Measurements from ENCODE around the gene ATXN10. TPM values are rescaled to one million over a fixed set of nuclear protein-coding genes. Genes with fewer than 3 reads are reported as not detected.
"Not testable (repeated sequence)": the region's sequence is repeated elsewhere in the genome, so short reads cannot be mapped to it uniquely, and the experiment has no call there.

The ATXN10 gene
- polyA plus RNA-seq, 3 donors = 40.9 to 64.7 (median 52.3) TPM

- 5 to 10% (median 10%) methylated on average over 32 of the region's 32 CpGs for WGBS, 3 donors
- peak overlapping the region; percentile 69 for H3K27ac ChIP-seq (ENCODE audit: low read depth, low read length)
Observed at GRCh38 chr22:45670981-45671782, 452 bp upstream of the ATXN10 start.

GRCh38 chr22:45672564-45673481, 1.2 kb downstream of the ATXN10 start:
- 16 to 18% (median 16%) methylated on average over 14 of the region's 14 CpGs for WGBS, 3 donors
- no peak overlapping the region for H3K27ac ChIP-seq (ENCODE audit: low read depth, low read length)

- H3K27ac ChIP-seq (ENCODE audit: low read depth, low read length) = no peak overlapping the region
- WGBS, 3 donors = 62 to 85% (median 76%) methylated on average over 10 of the region's 10 CpGs
Observed at GRCh38 chr22:45673482-45674175, 2.0 kb downstream of the ATXN10 start.

- 75 to 96% (median 90%) methylated on average over 4 of the region's 4 CpGs for WGBS, 3 donors
- H3K27ac ChIP-seq (ENCODE audit: low read depth, low read length) = no peak overlapping the region
Observed at GRCh38 chr22:45676024-45676423, 4.4 kb downstream of the ATXN10 start.

GRCh38 chr22:45677063-45677462, 5.4 kb downstream of the ATXN10 start:
- H3K27ac ChIP-seq (ENCODE audit: low read depth, low read length) = no peak overlapping the region
- WGBS, 3 donors = 66 to 91% (median 85%) methylated on average over 1 of the region's 1 CpG

GRCh38 chr22:45678961-45679912, 7.6 kb downstream of the ATXN10 start:
- whole genome bisulfite sequencing, 3 donors = 88 to 92% (median 91%) methylated on average over 9 of the region's 9 CpGs
- no peak overlapping the region for H3K27ac ChIP-seq (ENCODE audit: low read depth, low read length)

GRCh38 chr22:45680932-45681700, 9.5 kb downstream of the ATXN10 start:
- 72 to 75% (median 75%) methylated on average over 5 of the region's 5 CpGs for WGBS, 3 donors
- H3K27ac ChIP-seq (ENCODE audit: low read depth, low read length) = no peak overlapping the region

- H3K27ac ChIP-seq (ENCODE audit: low read depth, low read length) = no peak overlapping the region
- whole genome bisulfite sequencing, 3 donors = 75 to 89% (median 80%) methylated on average over 4 of the region's 4 CpGs
Observed at GRCh38 chr22:45682064-45682463, 10.4 kb downstream of the ATXN10 start.

- H3K27ac ChIP-seq (ENCODE audit: low read depth, low read length) = not testable (repeated sequence)
- WGBS, 3 donors = 93 to 94% (median 94%) methylated on average over 5 of the region's 5 CpGs
Observed at GRCh38 chr22:45682773-45683172, 11.1 kb downstream of the ATXN10 start.

GRCh38 chr22:45683248-45683647, 11.6 kb downstream of the ATXN10 start:
- no peak overlapping the region for H3K27ac ChIP-seq (ENCODE audit: low read depth, low read length)
- WGBS, 3 donors = 68 to 94% (median 70%) methylated on average over 6 of the region's 6 CpGs

GRCh38 chr22:45683680-45684079, 12.0 kb downstream of the ATXN10 start:
- 95 to 98% (median 96%) methylated on average over 2 of the region's 2 CpGs for WGBS, 3 donors
- H3K27ac ChIP-seq (ENCODE audit: low read depth, low read length) = no peak overlapping the region

- 58 to 77% (median 67%) methylated on average over 4 of the region's 4 CpGs for WGBS, 3 donors
- no peak overlapping the region for H3K27ac ChIP-seq (ENCODE audit: low read depth, low read length)
Observed at GRCh38 chr22:45684169-45684568, 12.5 kb downstream of the ATXN10 start.

- 73 to 96% (median 95%) methylated on average over 5 of the region's 5 CpGs for WGBS, 3 donors
- no peak overlapping the region for H3K27ac ChIP-seq (ENCODE audit: low read depth, low read length)
Observed at GRCh38 chr22:45684752-45685574, 13.3 kb downstream of the ATXN10 start.

GRCh38 chr22:45686004-45686403, 14.4 kb downstream of the ATXN10 start:
- 47 to 80% (median 76%) methylated on average over 2 of the region's 2 CpGs for WGBS, 3 donors
- no peak overlapping the region for H3K27ac ChIP-seq (ENCODE audit: low read depth, low read length)

GRCh38 chr22:45686836-45687235, 15.2 kb downstream of the ATXN10 start:
- no peak overlapping the region for H3K27ac ChIP-seq (ENCODE audit: low read depth, low read length)
- WGBS, 3 donors = 58 to 73% (median 70%) methylated on average over 5 of the region's 5 CpGs

GRCh38 chr22:45688600-45689080, 17.0 kb downstream of the ATXN10 start:
- 40 to 58% (median 47%) methylated on average over 4 of the region's 4 CpGs for WGBS, 3 donors

More at GRCh38 chr22:45688600-45689080, 17.0 kb downstream of the ATXN10 start:
- H3K27ac ChIP-seq (ENCODE audit: low read depth, low read length) = no peak overlapping the region

Data from adipose tissue (tissue), 3 donors.